ENCODE data around the gene KLC1. TPM values are rescaled to one million over a fixed set of nuclear protein-coding genes. Genes with fewer than 3 reads are reported as not detected.

The KLC1 gene
- total RNA-seq, 5 donors from 2014 or later (not counting 1 experiment from before 2014, with no cell fraction given), result 177 to 241 (median 219) TPM

DNA sequence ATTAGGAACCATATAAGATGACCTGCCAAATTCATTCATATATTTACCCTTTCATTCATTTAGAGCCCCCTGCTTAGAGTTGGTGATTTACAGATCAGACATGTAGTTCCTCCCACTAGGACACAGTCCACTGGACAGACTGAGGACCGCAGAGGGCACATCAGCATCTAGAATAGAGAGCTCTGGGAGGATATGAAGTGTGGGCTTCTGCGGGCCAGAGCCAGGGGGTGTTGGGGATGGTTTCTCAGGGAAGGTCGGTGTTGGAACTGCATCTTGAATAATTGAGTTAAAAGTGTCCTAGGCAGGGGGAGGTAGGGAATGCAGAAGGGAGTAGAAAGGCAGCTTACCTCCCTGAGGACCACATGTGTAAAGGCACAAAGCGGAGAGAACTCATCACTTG, 42.9 kb downstream of the KLC1 start:
- CTCF ChIA-PET, result no interaction called here
- no peak overlapping the region for H3K27ac Mint-ChIP-seq
- peaks cover 47% of the 10 kb centered on the region for H3K36me3 Mint-ChIP-seq

DNA sequence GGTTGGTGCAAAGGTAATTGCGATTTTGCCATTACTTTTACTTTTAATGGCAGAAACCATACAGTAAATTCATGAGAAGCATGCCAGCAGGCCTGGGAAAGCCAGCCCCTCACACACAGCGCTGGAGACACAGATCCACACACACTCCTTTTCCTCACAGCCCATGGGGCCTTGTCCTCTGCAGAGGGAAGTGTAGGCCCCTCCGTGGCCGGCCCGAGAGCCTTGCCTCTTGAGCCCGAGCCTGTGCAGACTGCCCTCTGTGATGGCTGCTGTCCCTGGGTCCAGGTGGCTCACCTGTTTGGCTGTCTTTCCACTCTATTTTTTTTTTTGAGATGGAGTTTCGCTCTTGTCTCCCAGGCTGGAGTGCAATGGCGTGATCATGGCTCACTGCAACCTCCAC, 46.9 kb downstream of the KLC1 start:
- Mint-ChIP-seq H3K27ac (no peak overlapping the region), H3K4me3 (no peak overlapping the region), H3K9me3 (no peaks in the 10 kb centered on the region), H3K27me3 (no peaks in the 10 kb centered on the region), H3K4me1 (peaks cover 0 to 3% (median 0%) of the 10 kb centered on the region in 3 donors), H3K36me3 (peaks cover 54% of the 10 kb centered on the region)
- Histone ChIP-seq H3K4me3 (ENCODE audit: control insufficient read depth in 1 of 2, extremely low read depth in 1 of 2, low read length in 1 of 2) (no peak overlapping the region), H3K36me3 (ENCODE audit: control insufficient read depth in 2 of 2, extremely low read depth in 1 of 2, insufficient read depth in 1 of 2, low read length in 1 of 2) (peaks cover 22 to 93% of the 10 kb centered on the region in 2 donors), H3K27ac (ENCODE audit: low read length) (no peak overlapping the region), H3K27me3 (replicated peaks in 1 of 2; ENCODE audit: control insufficient read depth in 2 of 2, extremely low read depth in 1 of 2, insufficient read depth in 2 of 2, low read length in 1 of 2) (no peaks in the 10 kb centered on the region), H3K9me3 (no peaks in the 10 kb centered on the region), H3K4me1 (ENCODE audit: control insufficient read depth in 1 of 2, extremely low read depth in 1 of 2, insufficient read depth in 2 of 2, low read length in 2 of 2) (no peaks in the 10 kb centered on the region)
- ATAC-seq (replicated peaks in 1 of 4) (no peak), DNase-seq (no peak)
- 90% methylated on average over 6 of the region's 8 CpGs for WGBS (ENCODE audit: insufficient coverage)
- ChIA-PET POLR2A (no interaction called here), CTCF (interaction anchor here in 1 of 2 donors (1.1 kb wide), 1 partner anchor 77 kb away, joined by 3 read pairs; no protein-coding TSS in a partner anchor)

More for the DNA sequence above, 42.9 kb downstream of the KLC1 start:
- 100% methylated on average over 2 of the region's 4 CpGs for WGBS (ENCODE audit: insufficient coverage)
- ATAC-seq (replicated peaks in 1 of 4) (no peak), DNase-seq (no peak)
- POLR2A ChIA-PET, result no interaction called here
- Mint-ChIP-seq H3K4me1 (no peaks in the 10 kb centered on the region), H3K27me3 (no peaks in the 10 kb centered on the region), H3K4me3 (no peak overlapping the region), H3K9me3 (no peaks in the 10 kb centered on the region)
- H3K36me3 ChIP-seq (ENCODE audit: control insufficient read depth in 2 of 2, extremely low read depth in 1 of 2, insufficient read depth in 1 of 2, low read length in 1 of 2), result peaks cover 13 to 87% of the 10 kb centered on the region in 2 donors
- H3K27me3 ChIP-seq (replicated peaks in 1 of 2; ENCODE audit: control insufficient read depth in 2 of 2, extremely low read depth in 1 of 2, insufficient read depth in 2 of 2, low read length in 1 of 2), result no peaks in the 10 kb centered on the region
- no peak overlapping the region for H3K4me3 ChIP-seq (ENCODE audit: control insufficient read depth in 1 of 2, extremely low read depth in 1 of 2, low read length in 1 of 2)
- H3K9me3 ChIP-seq, result no peaks in the 10 kb centered on the region
- no peaks in the 10 kb centered on the region for H3K4me1 ChIP-seq (ENCODE audit: control insufficient read depth in 1 of 2, extremely low read depth in 1 of 2, insufficient read depth in 2 of 2, low read length in 2 of 2)
- no peak overlapping the region for H3K27ac ChIP-seq (ENCODE audit: low read length)

DNA sequence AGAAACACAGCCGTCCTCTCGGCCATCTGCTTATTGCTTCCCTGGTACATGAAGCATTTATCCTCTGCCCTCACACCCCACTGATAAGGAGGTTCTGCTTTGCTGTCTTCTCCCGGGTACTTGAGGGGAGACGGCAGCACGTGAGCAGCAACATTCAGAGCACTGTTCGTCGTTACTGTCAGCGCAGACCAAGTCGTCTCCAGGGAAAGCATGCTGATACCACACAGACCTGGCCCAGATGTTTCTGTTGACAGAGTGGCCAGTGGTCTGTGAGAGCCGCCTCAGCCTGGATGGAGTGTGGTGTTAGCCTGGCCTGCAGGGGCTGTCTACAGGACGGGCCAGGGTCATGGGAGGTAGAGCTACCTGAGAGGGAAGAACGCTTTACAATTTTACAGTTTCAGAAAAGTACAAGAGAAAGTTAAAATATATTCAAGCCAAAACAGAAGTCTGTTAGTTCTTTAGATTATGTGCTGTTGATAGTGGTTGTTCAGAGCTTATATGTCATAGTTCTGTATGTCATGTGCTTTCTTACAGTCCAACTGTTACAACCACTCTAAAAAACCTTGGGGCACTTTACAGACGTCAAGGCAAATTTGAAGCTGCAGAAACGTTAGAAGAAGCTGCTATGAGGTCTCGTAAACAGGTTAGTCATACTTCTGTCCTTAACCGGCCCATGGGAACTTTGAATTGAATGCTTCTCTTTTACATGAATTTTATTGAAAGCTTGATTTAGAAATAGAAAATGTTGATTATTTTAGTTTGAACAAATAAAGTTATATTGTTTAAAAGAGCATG, 48.1 kb downstream of the KLC1 start:
- Histone ChIP-seq H3K36me3 (ENCODE audit: control insufficient read depth in 2 of 2, extremely low read depth in 1 of 2, insufficient read depth in 1 of 2, low read length in 1 of 2) (peaks cover 26 to 86% of the 10 kb centered on the region in 2 donors), H3K4me3 (ENCODE audit: control insufficient read depth in 1 of 2, extremely low read depth in 1 of 2, low read length in 1 of 2) (no peak overlapping the region), H3K27ac (ENCODE audit: low read length) (no peak overlapping the region), H3K4me1 (ENCODE audit: control insufficient read depth in 1 of 2, extremely low read depth in 1 of 2, insufficient read depth in 2 of 2, low read length in 2 of 2) (no peaks in the 10 kb centered on the region), H3K27me3 (replicated peaks in 1 of 2; ENCODE audit: control insufficient read depth in 2 of 2, extremely low read depth in 1 of 2, insufficient read depth in 2 of 2, low read length in 1 of 2) (no peaks in the 10 kb centered on the region), H3K9me3 (no peaks in the 10 kb centered on the region)
- ATAC-seq (replicated peaks in 1 of 4) (no peak), DNase-seq (no peak)
- ChIA-PET CTCF (interaction anchor here (0.6 to 1.1 kb wide), 2 partner anchors 64 to 78 kb away, joined by 3 read pairs; no protein-coding TSS in a partner anchor), POLR2A (interaction anchor here in 1 of 2 donors (0.7 kb wide), 1 partner anchor 179 kb away, joined by 3 read pairs; no protein-coding TSS in a partner anchor)
- peaks cover 47% of the 10 kb centered on the region for H3K36me3 Mint-ChIP-seq
- 90% methylated on average over 11 of the region's 16 CpGs for WGBS (ENCODE audit: insufficient coverage)
- no peaks in the 10 kb centered on the region for H3K27me3 Mint-ChIP-seq
- no peak overlapping the region for H3K4me3 Mint-ChIP-seq
- H3K9me3 Mint-ChIP-seq, result no peaks in the 10 kb centered on the region
- H3K4me1 Mint-ChIP-seq, result peaks cover 0 to 3% (median 0%) of the 10 kb centered on the region in 3 donors
- peak overlapping the region in 1 of 2 donors; percentile 34 for H3K27ac Mint-ChIP-seq

DNA sequence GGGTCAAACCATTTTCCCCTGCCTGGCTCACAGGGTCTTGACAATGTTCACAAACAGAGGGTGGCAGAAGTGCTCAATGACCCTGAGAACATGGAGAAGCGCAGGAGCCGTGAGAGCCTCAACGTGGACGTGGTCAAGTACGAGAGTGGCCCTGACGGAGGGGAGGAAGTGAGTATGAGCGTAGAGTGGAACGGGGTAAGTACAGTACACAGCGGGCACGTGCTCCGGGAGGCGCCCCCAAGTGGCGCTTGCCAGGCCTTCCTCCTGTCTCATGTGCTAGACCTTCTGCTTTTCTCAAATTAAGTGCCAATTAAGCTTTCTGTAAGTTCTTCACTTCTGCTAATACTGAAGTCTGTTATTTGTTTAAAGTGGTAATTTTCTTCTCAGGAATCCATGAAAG, 50.3 kb downstream of the KLC1 start:
- no peak overlapping the region for H3K4me3 Mint-ChIP-seq
- peaks cover 0 to 3% (median 0%) of the 10 kb centered on the region in 3 donors for H3K4me1 Mint-ChIP-seq
- DNase-seq, result peak in 31 of 35 experiments; percentile 5 to 58 (median 29)
- peaks cover 41% of the 10 kb centered on the region for H3K36me3 Mint-ChIP-seq
- ChIA-PET CTCF (no interaction called here), POLR2A (interaction anchor here in 1 of 2 donors (0.6 kb wide), 1 partner anchor 25 kb away, joined by 3 read pairs; no protein-coding TSS in a partner anchor)
- H3K36me3 ChIP-seq (ENCODE audit: control insufficient read depth in 2 of 2, extremely low read depth in 1 of 2, insufficient read depth in 1 of 2, low read length in 1 of 2), result peaks cover 22 to 80% of the 10 kb centered on the region in 2 donors
- ATAC-seq (replicated peaks in 1 of 4), result peak; percentile 62 to 85 (median 70)
- whole genome bisulfite sequencing (ENCODE audit: insufficient coverage), result 69% methylated on average over 5 of the region's 13 CpGs
- no peaks in the 10 kb centered on the region for H3K9me3 ChIP-seq
- no peaks in the 10 kb centered on the region for H3K4me1 ChIP-seq (ENCODE audit: control insufficient read depth in 1 of 2, extremely low read depth in 1 of 2, insufficient read depth in 2 of 2, low read length in 2 of 2)
- H3K27me3 ChIP-seq (replicated peaks in 1 of 2; ENCODE audit: control insufficient read depth in 2 of 2, extremely low read depth in 1 of 2, insufficient read depth in 2 of 2, low read length in 1 of 2), result no peaks in the 10 kb centered on the region
- no peaks in the 10 kb centered on the region for H3K9me3 Mint-ChIP-seq
- H3K27ac Mint-ChIP-seq, result peak overlapping the region; percentile 48 to 55
- no peak overlapping the region for H3K4me3 ChIP-seq (ENCODE audit: control insufficient read depth in 1 of 2, extremely low read depth in 1 of 2, low read length in 1 of 2)
- H3K27me3 Mint-ChIP-seq, result no peaks in the 10 kb centered on the region
- H3K27ac ChIP-seq (ENCODE audit: low read length), result no peak overlapping the region

DNA sequence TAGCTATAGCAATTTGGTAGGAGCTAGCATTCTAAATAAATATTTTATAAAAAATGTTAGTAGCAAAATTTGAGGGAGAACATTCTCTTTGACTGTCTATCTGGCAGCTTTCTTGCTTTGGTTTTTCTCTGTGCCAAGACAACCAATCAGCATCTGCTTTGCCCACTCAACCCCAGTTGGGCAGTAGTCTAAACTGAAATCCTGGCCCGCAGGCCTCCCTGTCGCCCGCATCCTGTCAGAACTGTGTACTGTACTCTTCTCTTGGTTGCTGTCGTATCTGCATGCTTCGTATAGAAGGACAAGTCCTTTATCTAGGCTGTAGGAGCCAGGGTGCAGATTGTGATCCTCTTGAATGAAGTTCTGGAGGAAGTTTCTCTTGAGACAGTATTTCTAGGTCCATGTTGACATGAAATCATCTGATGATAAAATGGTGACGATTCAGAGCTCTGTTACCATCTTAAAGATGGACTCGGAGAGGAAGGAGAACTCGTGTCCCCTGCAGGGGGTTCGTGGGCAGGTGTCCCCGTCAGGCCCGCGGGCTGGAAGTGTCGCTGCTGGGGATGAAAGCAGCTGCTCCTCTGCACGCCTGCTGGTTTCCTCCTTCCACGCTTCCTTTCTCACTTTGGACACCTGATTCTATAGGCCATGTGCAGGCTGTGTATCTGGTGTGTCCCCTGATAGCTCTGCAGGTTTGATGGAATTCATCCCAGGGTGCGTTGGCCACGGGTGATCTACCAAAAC, 51.6 kb downstream of the KLC1 start:
- Histone ChIP-seq H3K36me3 (ENCODE audit: control insufficient read depth in 2 of 2, extremely low read depth in 1 of 2, insufficient read depth in 1 of 2, low read length in 1 of 2) (peaks cover 22 to 79% of the 10 kb centered on the region in 2 donors), H3K27me3 (replicated peaks in 1 of 2; ENCODE audit: control insufficient read depth in 2 of 2, extremely low read depth in 1 of 2, insufficient read depth in 2 of 2, low read length in 1 of 2) (no peaks in the 10 kb centered on the region), H3K27ac (ENCODE audit: low read length) (no peak overlapping the region), H3K4me1 (ENCODE audit: control insufficient read depth in 1 of 2, extremely low read depth in 1 of 2, insufficient read depth in 2 of 2, low read length in 2 of 2) (no peaks in the 10 kb centered on the region), H3K9me3 (no peaks in the 10 kb centered on the region), H3K4me3 (ENCODE audit: control insufficient read depth in 1 of 2, extremely low read depth in 1 of 2, low read length in 1 of 2) (no peak overlapping the region)
- Mint-ChIP-seq H3K4me3 (no peak overlapping the region), H3K4me1 (peaks cover 0 to 3% (median 0%) of the 10 kb centered on the region in 3 donors), H3K36me3 (peaks cover 35% of the 10 kb centered on the region), H3K27me3 (no peaks in the 10 kb centered on the region), H3K9me3 (no peaks in the 10 kb centered on the region), H3K27ac (no peak overlapping the region)
- 90% methylated on average over 7 of the region's 17 CpGs for WGBS (ENCODE audit: insufficient coverage)
- no peak for ATAC-seq (replicated peaks in 1 of 4)
- POLR2A ChIA-PET, result interaction anchor here in 1 of 2 donors (0.6 kb wide), 2 partner anchors 10 to 14 kb away, joined by 3 read pairs; no protein-coding TSS in a partner anchor
- no peak for DNase-seq
- CTCF ChIA-PET, result interaction anchor here (0.5 to 0.6 kb wide), 3 partner anchors 22 to 108 kb away, joined by 3 to 4 read pairs (median 4); no protein-coding TSS in a partner anchor

DNA sequence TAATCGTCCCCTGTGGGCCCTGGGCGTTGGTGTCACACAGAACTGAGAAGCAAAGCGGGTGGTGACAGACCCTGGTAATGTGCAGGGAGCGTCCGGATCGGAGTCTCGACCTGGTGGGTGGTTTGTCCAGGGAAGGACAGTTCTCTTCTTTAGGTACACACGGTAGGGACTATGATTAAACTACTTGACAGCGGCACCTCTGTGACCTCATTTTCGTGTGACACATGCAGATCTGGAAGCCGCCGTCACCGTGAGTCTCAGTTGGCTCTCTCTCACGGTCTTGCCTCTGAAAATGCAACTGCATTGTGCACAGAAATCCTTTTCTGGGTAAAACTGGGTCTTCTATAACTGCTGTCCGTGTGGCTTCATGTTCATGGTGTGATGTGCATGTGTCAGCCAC, 54.1 kb downstream of the KLC1 start:
- Mint-ChIP-seq H3K4me1 (peaks cover 0 to 3% (median 0%) of the 10 kb centered on the region in 3 donors), H3K9me3 (no peaks in the 10 kb centered on the region), H3K36me3 (peaks cover 27% of the 10 kb centered on the region), H3K27ac (no peak overlapping the region), H3K27me3 (no peaks in the 10 kb centered on the region), H3K4me3 (no peak overlapping the region)
- Histone ChIP-seq H3K27me3 (replicated peaks in 1 of 2; ENCODE audit: control insufficient read depth in 2 of 2, extremely low read depth in 1 of 2, insufficient read depth in 2 of 2, low read length in 1 of 2) (no peaks in the 10 kb centered on the region), H3K36me3 (ENCODE audit: control insufficient read depth in 2 of 2, extremely low read depth in 1 of 2, insufficient read depth in 1 of 2, low read length in 1 of 2) (peaks cover 17 to 82% of the 10 kb centered on the region in 2 donors), H3K4me3 (ENCODE audit: control insufficient read depth in 1 of 2, extremely low read depth in 1 of 2, low read length in 1 of 2) (no peak overlapping the region), H3K9me3 (no peaks in the 10 kb centered on the region), H3K27ac (ENCODE audit: low read length) (no peak overlapping the region), H3K4me1 (ENCODE audit: control insufficient read depth in 1 of 2, extremely low read depth in 1 of 2, insufficient read depth in 2 of 2, low read length in 2 of 2) (no peaks in the 10 kb centered on the region)
- ChIA-PET CTCF (no interaction called here), POLR2A (no interaction called here)
- WGBS (ENCODE audit: insufficient coverage), result 90% methylated on average over 15 of the region's 15 CpGs
- DNase-seq (no peak), ATAC-seq (replicated peaks in 1 of 4) (no peak)

Measured in T-cell (primary cell).